Upper lobe of left lung (tissue), 6 donors: ENCODE measurements around the gene FAM3A. TPM values are rescaled to one million over a fixed set of nuclear protein-coding genes. Genes with fewer than 3 reads are reported as not detected.
A peak's percentile ranks its signal among the peaks of the same experiment; 100 is the strongest.

Source experiments
- ATAC-seq, 2 donors: fragments of 200-7000 bp; cut with Tn5 transposase; one replicate each; pipeline ENCODE4 v1.9.1; 2022; ENCODE audit warnings: mild to moderate bottlenecking in 2 of 2, moderate library complexity in 2 of 2; ENCODE audit not compliant: low FRiP score in 2 of 2
- DNase-seq, 2 donors: peaks; one replicate each; pipeline ENCODE4 v3.0.0-alpha.2; 2019 to 2020
- H3K27ac ChIP-seq, 4 donors: fragments of 200-600 bp; sonication (generic); one replicate each; pipeline ENCODE4 v1.5.1; 2016 to 2019
- H3K27me3 ChIP-seq, 4 donors: fragments of 200-600 bp; sonication (generic); one replicate each; pipeline ENCODE4 v1.5.1; 2017 to 2019
- H3K36me3 ChIP-seq, 4 donors: fragments of 200-600 bp; sonication (generic); one replicate each; pipeline ENCODE4 v1.5.1; 2016 to 2019
- H3K4me1 ChIP-seq, 4 donors: fragments of 200-600 bp; sonication (generic); one replicate each; pipeline ENCODE4 v1.5.1; 2018 to 2019
- H3K4me3 ChIP-seq, 4 donors: fragments of 200-600 bp; sonication (generic); one replicate each; pipeline ENCODE4 v1.5.1; 2017 to 2019; ENCODE audit warnings: mild to moderate bottlenecking in 2 of 4, moderate library complexity in 1 of 4
- H3K9me3 ChIP-seq, 4 donors: fragments of 200-600 bp; sonication (generic); one replicate each; pipeline ENCODE4 v1.5.1; 2018 to 2019
- CTCF ChIP-seq, 6 experiments: fragments of 450-650 bp in 4 of 6; fragments of 200-600 bp in 2 of 6; sonication (generic) in 2 of 6; IDR thresholded peaks; one replicate each; pipeline ENCODE4 v1.5.1; 2016 to 2019; ENCODE audit warnings: antibody characterized with exemption in 6 of 6
- EP300 ChIP-seq, 4 donors: sonication (generic); formaldehyde crosslinking; IDR thresholded peaks; one replicate each; pipeline ENCODE4 v1.5.1; 2017; ENCODE audit warnings: antibody characterized with exemption in 4 of 4, control low read depth in 2 of 4
- POLR2A ChIP-seq, 4 donors: fragments of 450-650 bp; IDR thresholded peaks; one replicate each; pipeline ENCODE4 v1.5.1; 2016 to 2017; ENCODE audit warnings: antibody characterized with exemption in 4 of 4, mild to moderate bottlenecking in 2 of 4
- POLR2AphosphoS5 ChIP-seq, 2 donors: sonication (generic); formaldehyde crosslinking; IDR thresholded peaks; one replicate each; pipeline ENCODE4 v1.5.1; 2017; ENCODE audit warnings: antibody characterized with exemption in 2 of 2
- WGBS, 2 donors: methylation state at CpG; one replicate each; pipeline ENCODE4 v1.1.5; 2017 to 2018; 5-methylcytosine and 5-hydroxymethylcytosine counted together
- total RNA-seq, 6 donors: library from RNA; depleted of rRNA in 4 of 6; stranded (reverse); fragments of >200 nt in 4 of 6; gene quantifications; one replicate each; pipeline versions ENCODE4 v1.1.0 to v1.2.1, GENCODE V29; 2016 to 2021
- donor health status: DM: no; HTN: no; CAD: no; lungs with moderate emphysema.
- donor health status: DM: no; HTN: yes; CAD: no; lungs with severe emphysema.

Gene FAM3A
- total RNA-seq, 6 donors from 2014 or later: 41.0 to 67.1 (median 49.3) TPM

GRCh38 chrX:154512879-154513553 lies 3.0 kb downstream of the FAM3A start:
- ATAC-seq (no peak), DNase-seq (no peak)
- WGBS, 2 donors: 86 to 100% methylated on average over 3 to 16 of the region's 16 CpGs
- TF ChIP-seq POLR2A (IDR thresholded peaks at IDR 0.05) (no peak), POLR2AphosphoS5 (IDR thresholded peaks at IDR 0.05) (no peak), EP300 (IDR thresholded peaks at IDR 0.05) (no peak), CTCF (IDR thresholded peaks at IDR 0.05) (no peak)
- Histone ChIP-seq H3K27me3 (peaks cover 0 to 9% (median 0%) of the 10 kb centered on the region in 4 donors), H3K27ac (no peak overlapping the region), H3K4me1 (peaks cover 0 to 22% (median 0%) of the 10 kb centered on the region in 4 donors), H3K9me3 (peaks cover 0 to 18% (median 0%) of the 10 kb centered on the region in 4 donors), H3K36me3 (peaks cover 0 to 9% (median 2%) of the 10 kb centered on the region in 4 donors), H3K4me3 (no peak overlapping the region)

- TF ChIP-seq POLR2AphosphoS5 (IDR thresholded peaks at IDR 0.05): no peak
- no peak for TF ChIP-seq CTCF (IDR thresholded peaks at IDR 0.05)
- TF ChIP-seq POLR2A (IDR thresholded peaks at IDR 0.05): no peak
- no peak for TF ChIP-seq EP300 (IDR thresholded peaks at IDR 0.05)
- no peak for DNase-seq
- H3K4me3 ChIP-seq: no peak overlapping the region
- WGBS, 2 donors: 76 to 77% methylated on average over 8 to 12 of the region's 12 CpGs
- H3K4me1 ChIP-seq: peaks cover 0 to 11% (median 0%) of the 10 kb centered on the region in 4 donors
- peaks cover 0 to 20% (median 6%) of the 10 kb centered on the region in 4 donors for H3K36me3 ChIP-seq
- peaks cover 0 to 9% (median 0%) of the 10 kb centered on the region in 4 donors for H3K27me3 ChIP-seq
- no peak for ATAC-seq
- H3K9me3 ChIP-seq: peaks cover 0 to 18% (median 0%) of the 10 kb centered on the region in 4 donors
- peak overlapping the region in 1 of 4 donors; percentile 4 for H3K27ac ChIP-seq
Observed at GRCh38 chrX:154511761-154512160, 4.3 kb downstream of the FAM3A start.

DNA sequence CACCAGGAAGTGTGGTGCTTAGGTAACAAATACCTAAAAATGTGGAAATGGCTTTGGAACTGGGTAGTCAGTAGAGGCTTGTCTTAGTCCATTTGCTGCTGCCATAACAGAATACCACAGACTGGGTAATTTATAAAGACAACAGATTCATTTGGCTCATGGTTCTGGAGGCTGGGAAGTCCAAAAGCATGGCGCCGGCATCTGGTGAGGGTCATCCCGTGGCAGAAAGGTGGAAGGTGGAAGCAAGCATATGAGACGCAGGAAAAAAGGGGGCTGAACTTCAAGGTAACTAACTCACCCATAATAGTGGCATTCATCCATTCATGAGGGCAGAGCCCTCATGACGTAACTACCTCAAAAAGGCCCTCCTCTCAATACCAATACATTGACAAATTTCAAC lies 6.6 kb downstream of the FAM3A start:
- H3K36me3 ChIP-seq: peaks cover 0 to 28% (median 14%) of the 10 kb centered on the region in 4 donors
- no peaks in the 10 kb centered on the region for H3K4me1 ChIP-seq
- no peak overlapping the region for H3K27ac ChIP-seq
- H3K4me3 ChIP-seq: no peak overlapping the region
- 93 to 100% methylated on average over 5 of the region's 5 CpGs for WGBS, 2 donors
- peaks cover 0 to 10% (median 0%) of the 10 kb centered on the region in 4 donors for H3K9me3 ChIP-seq
- DNase-seq (no peak), ATAC-seq (no peak)
- no peak for TF ChIP-seq POLR2A (IDR thresholded peaks at IDR 0.05)
- TF ChIP-seq CTCF (IDR thresholded peaks at IDR 0.05): no peak
- TF ChIP-seq POLR2AphosphoS5 (IDR thresholded peaks at IDR 0.05): no peak
- H3K27me3 ChIP-seq: no peaks in the 10 kb centered on the region

DNA sequence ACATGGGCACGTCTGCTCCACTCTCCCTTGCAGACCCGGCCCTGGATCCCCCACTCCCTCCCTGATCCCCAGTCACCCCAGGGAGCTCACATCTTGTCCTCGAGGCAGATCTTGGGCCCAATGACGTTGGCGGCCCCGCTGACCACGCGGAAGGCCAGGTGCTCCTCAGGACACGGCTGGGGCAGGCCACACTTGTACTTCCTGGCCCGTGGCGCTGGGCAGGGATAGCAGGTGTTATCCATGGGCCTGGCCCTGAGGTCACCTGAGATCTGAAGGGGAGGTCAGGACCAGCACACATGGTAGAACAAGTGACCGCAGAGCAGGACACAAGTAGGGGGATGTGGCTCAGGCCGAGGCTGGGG lies 7.7 kb downstream of the FAM3A start:
- H3K9me3 ChIP-seq: peaks cover 0 to 10% (median 0%) of the 10 kb centered on the region in 4 donors
- H3K4me1 ChIP-seq: no peaks in the 10 kb centered on the region
- no peak overlapping the region for H3K27ac ChIP-seq
- 80 to 100% methylated on average over 1 to 13 of the region's 13 CpGs for WGBS, 2 donors
- ATAC-seq (no peak), DNase-seq (no peak)
- TF ChIP-seq CTCF (IDR thresholded peaks at IDR 0.05): no peak
- TF ChIP-seq POLR2AphosphoS5 (IDR thresholded peaks at IDR 0.05): no peak
- TF ChIP-seq EP300 (IDR thresholded peaks at IDR 0.05): no peak
- no peak for TF ChIP-seq POLR2A (IDR thresholded peaks at IDR 0.05)
- peaks cover 0 to 28% (median 14%) of the 10 kb centered on the region in 4 donors for H3K36me3 ChIP-seq
- H3K27me3 ChIP-seq: no peaks in the 10 kb centered on the region
- H3K4me3 ChIP-seq: no peak overlapping the region
